Esophagus muscularis mucosa (tissue), 4 donors: ENCODE data around the gene SPCS2. TPM values are rescaled to one million over a fixed set of nuclear protein-coding genes. Genes with fewer than 3 reads are reported as not detected.

Experiments used
- DNase-seq: peaks from one replicate; pipeline ENCODE4 v3.0.0-alpha.2; 2017; ENCODE audit errors: extremely low spot score
- H3K27ac ChIP-seq, 4 donors: fragments of 200-600 bp; sonication (generic); replicated peaks in 1 of 4; 1 replicate in 3 of 4; 2 replicates in 1 of 4; pipeline ENCODE4 v1.5.1; 2016 to 2019; ENCODE audit warnings: mild to moderate bottlenecking in 1 of 4
- H3K27me3 ChIP-seq, 4 donors: fragments of 200-600 bp; sonication (generic); one replicate each; pipeline versions ENCODE4 v1.5.1 to v1.6.0; 2016 to 2019
- H3K36me3 ChIP-seq, 4 donors: fragments of 200-600 bp; sonication (generic); one replicate each; pipeline ENCODE4 v1.5.1; 2016 to 2019
- H3K4me1 ChIP-seq, 4 donors: fragments of 200-600 bp; sonication (generic); one replicate each; pipeline ENCODE4 v1.5.1; 2016 to 2019
- H3K4me3 ChIP-seq, 4 donors: fragments of 200-600 bp; sonication (generic); 1 replicate in 2 of 4; 2 replicates in 2 of 4; pipeline ENCODE4 v1.5.1; 2016 to 2019; ENCODE audit warnings: mild to moderate bottlenecking in 4 of 4, moderate library complexity in 1 of 4
- H3K9me3 ChIP-seq, 4 donors: fragments of 200-600 bp; sonication (generic); 1 replicate in 3 of 4; 2 replicates in 1 of 4; pipeline ENCODE4 v1.5.1; 2016 to 2019
- CTCF ChIP-seq, 3 experiments: fragments of 200-600 bp in 2 of 3; fragments of 450-650 bp in 1 of 3; sonication (generic) in 2 of 3; IDR thresholded peaks; one replicate each; pipeline ENCODE4 v1.5.1; 2017 to 2019; ENCODE audit warnings: antibody characterized with exemption in 3 of 3, mild to moderate bottlenecking in 2 of 3, moderate library complexity in 1 of 3
- EP300 ChIP-seq: sonication (generic); formaldehyde crosslinking; IDR thresholded peaks from one replicate; pipeline ENCODE4 v1.6.1; 2017; ENCODE audit warnings: antibody characterized with exemption
- POLR2A ChIP-seq: fragments of 450-650 bp; IDR thresholded peaks from one replicate; pipeline ENCODE4 v1.6.1; 2017; ENCODE audit warnings: antibody characterized with exemption, moderate library complexity, mild to moderate bottlenecking, low read depth
- POLR2AphosphoS5 ChIP-seq, 2 donors: sonication (generic); formaldehyde crosslinking; IDR thresholded peaks; one replicate each; pipeline ENCODE4 v1.6.1; 2017; ENCODE audit warnings: antibody characterized with exemption in 2 of 2
- WGBS: methylation state at CpG from one replicate; pipeline ENCODE4 v1.1.5; 2018; 5-methylcytosine and 5-hydroxymethylcytosine counted together
- intact Hi-C: fragments of 100-400 bp; cut with DNase I; formaldehyde crosslinking; loops from one replicate; pipeline ENCODE4 v1.15.1; 2023
- total RNA-seq, 4 donors: library from RNA; depleted of rRNA; stranded (reverse); fragments of >200 nt; gene quantifications; one replicate each; pipeline versions ENCODE4 v1.1.0 to v1.2.1, GENCODE V29; 2016

Gene SPCS2
- total RNA-seq, 4 donors from 2014 or later, result 23.6 to 98.7 (median 28.6) TPM

- no peaks in the 10 kb centered on the region for H3K27me3 ChIP-seq
- no peaks in the 10 kb centered on the region for H3K9me3 ChIP-seq
- H3K27ac ChIP-seq, result no peak overlapping the region
- H3K4me1 ChIP-seq, result peaks cover 0 to 7% (median 2%) of the 10 kb centered on the region in 4 donors
- peaks cover 7 to 85% (median 40%) of the 10 kb centered on the region in 4 donors for H3K36me3 ChIP-seq
- 92% methylated on average over 5 of the region's 5 CpGs for WGBS
- no peak overlapping the region for H3K4me3 ChIP-seq
- intact Hi-C loops, result no loop called here
- TF ChIP-seq POLR2A (no peak), EP300 (no peak), POLR2AphosphoS5 (IDR thresholded peaks at IDR 0.05) (no peak), CTCF (IDR thresholded peaks at IDR 0.05) (no peak)
- no peak for DNase-seq
Measured at GRCh38 chr11:74937696-74938475, 11.2 kb upstream of the SPCS2 start.

- Histone ChIP-seq H3K27ac (no peak overlapping the region), H3K4me1 (peaks cover 0 to 7% (median 0%) of the 10 kb centered on the region in 4 donors), H3K27me3 (no peaks in the 10 kb centered on the region), H3K9me3 (no peaks in the 10 kb centered on the region), H3K36me3 (peaks cover 0 to 63% (median 20%) of the 10 kb centered on the region in 4 donors), H3K4me3 (no peak overlapping the region)
- intact Hi-C loops, result no loop called here
- no peak for TF ChIP-seq POLR2A
- TF ChIP-seq POLR2AphosphoS5 (IDR thresholded peaks at IDR 0.05), result no peak
- no peak for TF ChIP-seq EP300
- TF ChIP-seq CTCF (IDR thresholded peaks at IDR 0.05), result no peak
- no peak for DNase-seq
Measured at GRCh38 chr11:74941492-74941891, 7.6 kb upstream of the SPCS2 start.

- peaks cover 0 to 4% (median 0%) of the 10 kb centered on the region in 4 donors for H3K4me1 ChIP-seq
- WGBS, result 88% methylated on average over 5 of the region's 5 CpGs
- no peaks in the 10 kb centered on the region for H3K9me3 ChIP-seq
- no peak overlapping the region for H3K4me3 ChIP-seq
- H3K36me3 ChIP-seq, result peaks cover 0 to 57% (median 17%) of the 10 kb centered on the region in 4 donors
- intact Hi-C loops, result no loop called here
- no peak overlapping the region for H3K27ac ChIP-seq
- TF ChIP-seq CTCF (IDR thresholded peaks at IDR 0.05), result no peak
- TF ChIP-seq POLR2A, result no peak
- TF ChIP-seq EP300, result no peak
- no peak for TF ChIP-seq POLR2AphosphoS5 (IDR thresholded peaks at IDR 0.05)
- DNase-seq, result no peak
- no peaks in the 10 kb centered on the region for H3K27me3 ChIP-seq
Measured at GRCh38 chr11:74942073-74942759, 6.8 kb upstream of the SPCS2 start.

- Histone ChIP-seq H3K4me1 (peaks cover 29 to 55% (median 38%) of the 10 kb centered on the region in 4 donors), H3K27ac (peak overlapping the region; percentile 79 to 90 (median 82)), H3K36me3 (peaks cover 0 to 20% (median 9%) of the 10 kb centered on the region in 4 donors), H3K4me3 (peak overlapping the region; percentile 71 to 84 (median 76)), H3K9me3 (no peaks in the 10 kb centered on the region), H3K27me3 (no peaks in the 10 kb centered on the region)
- no peak for DNase-seq
- no peak for TF ChIP-seq CTCF (IDR thresholded peaks at IDR 0.05)
- no peak for TF ChIP-seq EP300
- TF ChIP-seq POLR2AphosphoS5 (IDR thresholded peaks at IDR 0.05), result no peak
- TF ChIP-seq POLR2A, result no peak
- intact Hi-C loops, result no loop called here
- 4% methylated on average over 9 of the region's 9 CpGs for WGBS
Measured at GRCh38 chr11:74948546-74948897, 544 bp upstream of the SPCS2 start.
